ENCODE data around the gene NCKAP5.

NCKAP5 gene

GRCh38 chr2:132638313-132639040 is 929.8 kb downstream of the NCKAP5 start:
- no peak for DNase-seq (ENCODE audit: extremely low spot score)
- ChIA-PET CTCF (interaction anchor here (1.1 kb wide), 1 partner anchor 20 kb away, joined by 3 read pairs; no protein-coding TSS in a partner anchor), POLR2A (no interaction called here)
- no peak for TF ChIP-seq CTCF (IDR thresholded peaks at IDR 0.05; ENCODE audit: control extremely low read depth, extremely low read depth, low read depth, missing control alignments)

- POLR2A ChIA-PET: no interaction called here
- DNase-seq (ENCODE audit: extremely low spot score): no peak
- CTCF ChIA-PET: interaction anchor here (1.2 to 3.0 kb wide), 7 partner anchors 9 to 1144 kb away, joined by 3 to 8 read pairs (median 4); no protein-coding TSS in a partner anchor
- TF ChIP-seq CTCF (IDR thresholded peaks at IDR 0.05; ENCODE audit: control extremely low read depth, extremely low read depth, low read depth, missing control alignments): no peak
These were observed 931.9 kb downstream of the NCKAP5 start for GRCh38 chr2:132636346-132636745.

- POLR2A ChIA-PET: no interaction called here
- DNase-seq (ENCODE audit: extremely low spot score): no peak
- TF ChIP-seq CTCF (IDR thresholded peaks at IDR 0.05; ENCODE audit: control extremely low read depth, extremely low read depth, low read depth, missing control alignments): no peak
- CTCF ChIA-PET: no interaction called here
These were observed 934.6 kb downstream of the NCKAP5 start for GRCh38 chr2:132633635-132634034.

- DNase-seq (ENCODE audit: extremely low spot score): no peak
- no peak for TF ChIP-seq CTCF (IDR thresholded peaks at IDR 0.05; ENCODE audit: control extremely low read depth, extremely low read depth, low read depth, missing control alignments)
- POLR2A ChIA-PET: no interaction called here
- CTCF ChIA-PET: interaction anchor here (1.2 to 1.3 kb wide), 2 partner anchors 16 to 17 kb away, joined by 3 to 4 read pairs; no protein-coding TSS in a partner anchor
These were observed 936.1 kb downstream of the NCKAP5 start for GRCh38 chr2:132632000-132632649.

GRCh38 chr2:132627536-132627935 is 940.7 kb downstream of the NCKAP5 start:
- ChIA-PET CTCF (no interaction called here), POLR2A (no interaction called here)

More at GRCh38 chr2:132627536-132627935, 940.7 kb downstream of the NCKAP5 start:
- DNase-seq (ENCODE audit: extremely low spot score): no peak
- TF ChIP-seq CTCF (IDR thresholded peaks at IDR 0.05; ENCODE audit: control extremely low read depth, extremely low read depth, low read depth, missing control alignments): no peak
